DND-41 (cell line): Measurements from ENCODE around the gene CRTC3.

Experiments
- CTCF ChIP-seq: IDR thresholded peaks from 2 replicates; pipeline ENCODE4 v1.5.1; 2012; ENCODE audit warnings: borderline replicate concordance, low read length, moderate library complexity, mild to moderate bottlenecking; ENCODE audit not compliant: poor library complexity, severe bottlenecking; ENCODE audit errors: extremely low read depth
- EZH2 ChIP-seq: IDR thresholded peaks from 3 replicates; pipeline ENCODE4 v1.6.1; 2012; ENCODE audit warnings: borderline replicate concordance, low read depth, mild to moderate bottlenecking, moderate library complexity, low read length, inconsistent platforms; ENCODE audit not compliant: severe bottlenecking

- TF ChIP-seq CTCF (no peak), EZH2 (no peak)
Measured at GRCh38 chr15:90679959-90680358, 150.2 kb downstream of the CRTC3 start.
